ENCODE results near the gene CIART. TPM values are rescaled to one million over a fixed set of nuclear protein-coding genes. Genes with fewer than 3 reads are reported as not detected.

The CIART gene
- total RNA-seq, 1 donor from 2014 or later, result 0.64 TPM

GRCh38 chr1:150288382-150288781 is 6.0 kb downstream of the CIART start:
- Histone ChIP-seq H3K36me3 (peaks cover 4 to 8% of the 10 kb centered on the region in 2 donors), H3K4me3 (no peak overlapping the region), H3K27me3 (no peaks in the 10 kb centered on the region), H3K27ac (no peak overlapping the region), H3K9me3 (no peaks in the 10 kb centered on the region), H3K4me1 (peaks cover 0 to 5% of the 10 kb centered on the region in 2 donors)
- DNase-seq (ENCODE audit: low spot score in 2 of 2), result no peak
- no peak for TF ChIP-seq CTCF (IDR thresholded peaks at IDR 0.05)
- intact Hi-C loops (cut with DNase I), result no loop called here

GRCh38 chr1:150288822-150289221 is 6.5 kb downstream of the CIART start:
- no peak for TF ChIP-seq CTCF (IDR thresholded peaks at IDR 0.05)
- Histone ChIP-seq H3K36me3 (peaks cover 4 to 8% of the 10 kb centered on the region in 2 donors), H3K4me1 (peaks cover 0 to 3% of the 10 kb centered on the region in 2 donors), H3K27ac (no peak overlapping the region), H3K9me3 (no peaks in the 10 kb centered on the region), H3K4me3 (no peak overlapping the region), H3K27me3 (no peaks in the 10 kb centered on the region)
- DNase-seq (ENCODE audit: low spot score in 2 of 2), result no peak
- intact Hi-C loops (cut with DNase I), result no loop called here

GRCh38 chr1:150293433-150294253 is 11.3 kb downstream of the CIART start, which contains the start of gene MRPS21:
Gene MRPS21, plus strand, starts transcription at chr1:150293861. Its CDS starts 506 bp downstream, at chr1:150294367.
- no peak for TF ChIP-seq CTCF (IDR thresholded peaks at IDR 0.05)
- peaks cover 3 to 8% of the 10 kb centered on the region in 2 donors for H3K4me1 ChIP-seq
- no peaks in the 10 kb centered on the region for H3K9me3 ChIP-seq
- peak within 1 kb of the TSS; percentile 78 to 85 for H3K27ac ChIP-seq
- intact Hi-C loops (cut with DNase I), result loop anchor here (1.0 kb wide), 3 partner anchors 11 to 71 kb away; partner anchors contain the start of genes CIART, PRPF3 and RPRD2
- peak; percentile 51 to 95 for DNase-seq (ENCODE audit: low spot score in 2 of 2)
- peak within 1 kb of the TSS; percentile 62 to 88 for H3K4me3 ChIP-seq
- peaks cover 0 to 4% of the 10 kb centered on the region in 2 donors for H3K36me3 ChIP-seq
- H3K27me3 ChIP-seq, result no peaks in the 10 kb centered on the region

- intact Hi-C loops (cut with DNase I), result no loop called here
- Histone ChIP-seq H3K27ac (no peak overlapping the region), H3K4me1 (peaks cover 3 to 8% of the 10 kb centered on the region in 2 donors), H3K9me3 (no peaks in the 10 kb centered on the region), H3K36me3 (peaks cover 4 to 8% of the 10 kb centered on the region in 2 donors), H3K4me3 (no peak overlapping the region), H3K27me3 (no peaks in the 10 kb centered on the region)
- no peak for DNase-seq (ENCODE audit: low spot score in 2 of 2)
- no peak for TF ChIP-seq CTCF (IDR thresholded peaks at IDR 0.05)
Observed at GRCh38 chr1:150295476-150295875, 13.1 kb downstream of the CIART start.

- H3K4me3 ChIP-seq, result no peak overlapping the region
- no peaks in the 10 kb centered on the region for H3K27me3 ChIP-seq
- H3K9me3 ChIP-seq, result no peaks in the 10 kb centered on the region
- no peak for TF ChIP-seq CTCF (IDR thresholded peaks at IDR 0.05)
- no peak overlapping the region for H3K27ac ChIP-seq
- intact Hi-C loops (cut with DNase I), result no loop called here
- no peak for DNase-seq (ENCODE audit: low spot score in 2 of 2)
- peaks cover 16 to 36% of the 10 kb centered on the region in 2 donors for H3K36me3 ChIP-seq
- peaks cover 0 to under 1% of the 10 kb centered on the region in 2 donors for H3K4me1 ChIP-seq
Observed at GRCh38 chr1:150299716-150300115, 17.4 kb downstream of the CIART start.

Data from ascending aorta (tissue), 2 donors.